Measurements from ENCODE around the gene CYP27A1. TPM values are rescaled to one million over a fixed set of nuclear protein-coding genes. Genes with fewer than 3 reads are reported as not detected.
A peak's percentile ranks its signal among the peaks of the same experiment; 100 is the strongest.

CYP27A1 gene
- total RNA-seq, 1 donor: 25.0 TPM

GRCh38 chr2:218734190-218734975, 47.6 kb upstream of the CYP27A1 start:
- peaks cover 2% of the 10 kb centered on the region for H4K20me1 ChIP-seq (ENCODE audit: insufficient read depth, low read length)
- no peaks in the 10 kb centered on the region for H3K9me3 ChIP-seq (ENCODE audit: low read depth, low read length)
- no peaks in the 10 kb centered on the region for H3K27me3 ChIP-seq (ENCODE audit: insufficient read depth, low read length)
- no peak for DNase-seq (ENCODE audit: insufficient read length, low spot score, missing footprints)
- no peak overlapping the region for H3K4me2 ChIP-seq (ENCODE audit: insufficient read depth, low read length)
- peaks cover 21% of the 10 kb centered on the region for H3K36me3 ChIP-seq (ENCODE audit: insufficient read depth, low read length)
- H2AFZ ChIP-seq (ENCODE audit: low read length): no peak overlapping the region
- H3K27ac ChIP-seq (ENCODE audit: low read depth, low read length): peak overlapping the region; percentile 89
- H3K4me3 ChIP-seq (ENCODE audit: insufficient read depth, low read length): no peak overlapping the region
- peaks cover 27% of the 10 kb centered on the region for H3K4me1 ChIP-seq (ENCODE audit: insufficient read depth, low read length)
- H3K79me2 ChIP-seq (ENCODE audit: insufficient read depth, low read length): peaks cover 47% of the 10 kb centered on the region
- no peak for TF ChIP-seq CTCF (IDR thresholded peaks at IDR 0.05; ENCODE audit: extremely low read depth, low read depth, low read length)

- H3K79me2 ChIP-seq (ENCODE audit: insufficient read depth, low read length): peaks cover 47% of the 10 kb centered on the region
- H3K4me2 ChIP-seq (ENCODE audit: insufficient read depth, low read length): no peak overlapping the region
- no peaks in the 10 kb centered on the region for H3K27me3 ChIP-seq (ENCODE audit: insufficient read depth, low read length)
- H3K4me1 ChIP-seq (ENCODE audit: insufficient read depth, low read length): peaks cover 27% of the 10 kb centered on the region
- no peaks in the 10 kb centered on the region for H3K9me3 ChIP-seq (ENCODE audit: low read depth, low read length)
- peaks cover 2% of the 10 kb centered on the region for H4K20me1 ChIP-seq (ENCODE audit: insufficient read depth, low read length)
- H3K36me3 ChIP-seq (ENCODE audit: insufficient read depth, low read length): peaks cover 34% of the 10 kb centered on the region
- H3K27ac ChIP-seq (ENCODE audit: low read depth, low read length): no peak overlapping the region
- H2AFZ ChIP-seq (ENCODE audit: low read length): no peak overlapping the region
- TF ChIP-seq CTCF (IDR thresholded peaks at IDR 0.05; ENCODE audit: extremely low read depth, low read depth, low read length): no peak
- no peak overlapping the region for H3K4me3 ChIP-seq (ENCODE audit: insufficient read depth, low read length)
- DNase-seq (ENCODE audit: insufficient read length, low spot score, missing footprints): no peak
Measured at GRCh38 chr2:218736531-218736930, 45.4 kb upstream of the CYP27A1 start.

- no peak overlapping the region for H2AFZ ChIP-seq (ENCODE audit: low read length)
- H3K9me3 ChIP-seq (ENCODE audit: low read depth, low read length): no peaks in the 10 kb centered on the region
- H3K4me1 ChIP-seq (ENCODE audit: insufficient read depth, low read length): no peaks in the 10 kb centered on the region
- H3K79me2 ChIP-seq (ENCODE audit: insufficient read depth, low read length): peaks cover 9% of the 10 kb centered on the region
- H3K27me3 ChIP-seq (ENCODE audit: insufficient read depth, low read length): no peaks in the 10 kb centered on the region
- no peak overlapping the region for H3K27ac ChIP-seq (ENCODE audit: low read depth, low read length)
- DNase-seq (ENCODE audit: insufficient read length, low spot score, missing footprints): no peak
- TF ChIP-seq CTCF (IDR thresholded peaks at IDR 0.05; ENCODE audit: extremely low read depth, low read depth, low read length): no peak
- peaks cover 2% of the 10 kb centered on the region for H4K20me1 ChIP-seq (ENCODE audit: insufficient read depth, low read length)
- H3K36me3 ChIP-seq (ENCODE audit: insufficient read depth, low read length): peaks cover 45% of the 10 kb centered on the region
- no peak overlapping the region for H3K4me2 ChIP-seq (ENCODE audit: insufficient read depth, low read length)
- H3K4me3 ChIP-seq (ENCODE audit: insufficient read depth, low read length): no peak overlapping the region
Measured at GRCh38 chr2:218743068-218743467, 38.9 kb upstream of the CYP27A1 start.

GRCh38 chr2:218744615-218745014, 37.3 kb upstream of the CYP27A1 start:
- no peaks in the 10 kb centered on the region for H3K4me1 ChIP-seq (ENCODE audit: insufficient read depth, low read length)
- H3K27me3 ChIP-seq (ENCODE audit: insufficient read depth, low read length): no peaks in the 10 kb centered on the region
- no peak overlapping the region for H2AFZ ChIP-seq (ENCODE audit: low read length)
- no peak for TF ChIP-seq CTCF (IDR thresholded peaks at IDR 0.05; ENCODE audit: extremely low read depth, low read depth, low read length)
- DNase-seq (ENCODE audit: insufficient read length, low spot score, missing footprints): no peak
- peaks cover 2% of the 10 kb centered on the region for H3K79me2 ChIP-seq (ENCODE audit: insufficient read depth, low read length)
- peaks cover 46% of the 10 kb centered on the region for H3K36me3 ChIP-seq (ENCODE audit: insufficient read depth, low read length)
- no peak overlapping the region for H3K4me2 ChIP-seq (ENCODE audit: insufficient read depth, low read length)
- no peaks in the 10 kb centered on the region for H4K20me1 ChIP-seq (ENCODE audit: insufficient read depth, low read length)
- H3K27ac ChIP-seq (ENCODE audit: low read depth, low read length): no peak overlapping the region
- no peak overlapping the region for H3K4me3 ChIP-seq (ENCODE audit: insufficient read depth, low read length)
- H3K9me3 ChIP-seq (ENCODE audit: low read depth, low read length): no peaks in the 10 kb centered on the region

Measured in osteoblast (primary cell).